Mesenchymal stem cell (in vitro differentiated cells and primary cell): ENCODE measurements around the gene ZBTB38.

ENCODE experiments used
- DNase-seq: peaks from one replicate; pipeline ENCODE4 v3.0.0-alpha.2; 2013
- H2AFZ ChIP-seq: one replicate; pipeline ENCODE4 v1.6.1; 2013; ENCODE audit warnings: low read depth, mild to moderate bottlenecking, control low read depth, inconsistent platforms, low read length, moderate library complexity
- H2AK5ac ChIP-seq: 2 replicates; pipeline ENCODE4 v1.6.1; 2013; ENCODE audit warnings: low read length, moderate library complexity, mild to moderate bottlenecking, inconsistent platforms; ENCODE audit not compliant: severe bottlenecking
- H2BK120ac ChIP-seq: one replicate; pipeline ENCODE4 v1.6.1; 2013; ENCODE audit warnings: low read depth, mild to moderate bottlenecking, inconsistent platforms, low read length, moderate library complexity
- H2BK12ac ChIP-seq, 2 experiments: one replicate each; pipeline ENCODE4 v1.6.1; 2013; ENCODE audit warnings: inconsistent platforms in 2 of 2, low read length in 2 of 2, mild to moderate bottlenecking in 2 of 2, moderate library complexity in 2 of 2, control low read depth in 1 of 2
- H2BK15ac ChIP-seq: one replicate; pipeline ENCODE4 v1.6.1; 2013; ENCODE audit warnings: mild to moderate bottlenecking, low read depth, inconsistent platforms; ENCODE audit not compliant: poor library complexity, severe bottlenecking
- H2BK5ac ChIP-seq: 2 replicates; pipeline ENCODE4 v1.6.1; 2013; ENCODE audit warnings: low read depth, mild to moderate bottlenecking, low read length, control low read depth, inconsistent platforms; ENCODE audit not compliant: poor library complexity, severe bottlenecking
- H3K14ac ChIP-seq, 2 experiments: one replicate each; pipeline ENCODE4 v1.6.1; 2013; ENCODE audit warnings: inconsistent platforms in 2 of 2, low read length in 2 of 2, control low read depth in 1 of 2, mild to moderate bottlenecking in 1 of 2, moderate library complexity in 1 of 2
- H3K18ac ChIP-seq, 2 experiments: one replicate each; pipeline ENCODE4 v1.6.1; 2013; ENCODE audit warnings: inconsistent platforms in 2 of 2, low read length in 2 of 2, control low read depth in 1 of 2, low read depth in 1 of 2, mild to moderate bottlenecking in 1 of 2
- H3K23ac ChIP-seq, 2 experiments: one replicate each; pipeline ENCODE4 v1.6.1; 2013; ENCODE audit warnings: inconsistent platforms in 2 of 2, low read length in 2 of 2, mild to moderate bottlenecking in 2 of 2, moderate library complexity in 2 of 2, control low read depth in 1 of 2
- H3K27ac ChIP-seq: 2 replicates; pipeline ENCODE4 v1.5.1; 2013; ENCODE audit warnings: mild to moderate bottlenecking, moderate library complexity, low read length, control low read depth, inconsistent platforms; ENCODE audit not compliant: poor library complexity, severe bottlenecking
- H3K27me3 ChIP-seq, 2 experiments: 2 replicates each; pipeline versions ENCODE4 v1.6.1 to v1.7.0; 2013; ENCODE audit warnings: low read length in 2 of 2, mild to moderate bottlenecking in 2 of 2, moderate library complexity in 2 of 2, control low read depth in 1 of 2, inconsistent platforms in 1 of 2; ENCODE audit not compliant: control insufficient read depth in 1 of 2, insufficient read depth in 1 of 2
- H3K36me3 ChIP-seq, 2 experiments: 2 replicates each; pipeline versions ENCODE4 v1.6.1 to v1.7.0; 2013; ENCODE audit warnings: low read length in 2 of 2, control low read depth in 1 of 2, inconsistent platforms in 1 of 2, low read depth in 1 of 2, mild to moderate bottlenecking in 1 of 2; ENCODE audit not compliant: insufficient read depth in 2 of 2, control insufficient read depth in 1 of 2
- H3K4ac ChIP-seq, 2 experiments: one replicate each; pipeline ENCODE4 v1.6.1; 2013; ENCODE audit warnings: inconsistent platforms in 2 of 2, low read length in 2 of 2, mild to moderate bottlenecking in 2 of 2, moderate library complexity in 2 of 2, control low read depth in 1 of 2, low read depth in 1 of 2
- H3K4me1 ChIP-seq: 2 replicates; pipeline ENCODE4 v1.6.1; 2013; ENCODE audit warnings: low read depth, low read length, control low read depth; ENCODE audit not compliant: control insufficient read depth, insufficient read depth
- H3K4me2 ChIP-seq: 2 replicates; pipeline ENCODE4 v1.6.1; 2013; ENCODE audit warnings: low read length, mild to moderate bottlenecking, inconsistent platforms; ENCODE audit not compliant: poor library complexity, severe bottlenecking
- H3K4me3 ChIP-seq, 2 experiments: 2 replicates each; pipeline versions ENCODE4 v1.5.1 to v1.7.0; 2013; ENCODE audit warnings: low read length in 2 of 2, mild to moderate bottlenecking in 2 of 2, control low read depth in 1 of 2, low read depth in 1 of 2; ENCODE audit not compliant: insufficient read depth in 1 of 2
- H3K79me1 ChIP-seq: replicated peaks from 2 replicates; pipeline ENCODE4 v1.6.1; 2013; ENCODE audit warnings: mild to moderate bottlenecking, control low read depth, low read length, inconsistent platforms; ENCODE audit not compliant: poor library complexity, severe bottlenecking
- H3K9ac ChIP-seq: 2 replicates; pipeline ENCODE4 v1.7.0; 2013; ENCODE audit warnings: mild to moderate bottlenecking, low read length, moderate library complexity
- H3K9me3 ChIP-seq: 2 replicates; pipeline ENCODE4 v1.7.0; 2013; ENCODE audit warnings: mild to moderate bottlenecking, low read length; ENCODE audit not compliant: control insufficient read depth
- H4K8ac ChIP-seq: one replicate; pipeline ENCODE4 v1.6.1; 2013; ENCODE audit warnings: inconsistent platforms, mild to moderate bottlenecking, low read length, moderate library complexity
- H4K91ac ChIP-seq: one replicate; pipeline ENCODE4 v1.6.1; 2013; ENCODE audit warnings: mild to moderate bottlenecking, low read length, inconsistent platforms
- WGBS: methylation state at CpG from one replicate; pipeline ENCODE4 v1.1.7; 2013; ENCODE audit warnings: mixed read lengths; 5-methylcytosine and 5-hydroxymethylcytosine counted together

Gene ZBTB38

GRCh38 chr3:141384575-141384974 lies 16.3 kb downstream of the ZBTB38 start:
- Histone ChIP-seq H3K9me3 (no peaks in the 10 kb centered on the region), H3K4ac (no peak overlapping the region), H3K9ac (peak overlapping the region; percentile 91), H3K14ac (no peak overlapping the region), H3K18ac (no peak overlapping the region), H3K27me3 (no peaks in the 10 kb centered on the region), H3K27ac (no peak overlapping the region), H2AFZ (no peak overlapping the region), H2BK15ac (no peak overlapping the region), H3K4me1 (peaks cover 3% of the 10 kb centered on the region), H3K79me1 (peaks cover 15% of the 10 kb centered on the region), H2BK12ac (peak overlapping the region in 1 of 2 experiments; percentile 2), H4K8ac (no peak overlapping the region), H3K4me3 (peak overlapping the region in 1 of 2 experiments; percentile 75), H2BK5ac (no peak overlapping the region), H3K4me2 (no peak overlapping the region), H3K36me3 (peaks cover 4 to 70% of the 10 kb centered on the region in 2 experiments), H3K23ac (no peak overlapping the region), H2AK5ac (no peak overlapping the region), H2BK120ac (no peak overlapping the region), H4K91ac (no peak overlapping the region)
- no peak for DNase-seq
- WGBS = 91% methylated on average over 5 of the region's 5 CpGs

DNA sequence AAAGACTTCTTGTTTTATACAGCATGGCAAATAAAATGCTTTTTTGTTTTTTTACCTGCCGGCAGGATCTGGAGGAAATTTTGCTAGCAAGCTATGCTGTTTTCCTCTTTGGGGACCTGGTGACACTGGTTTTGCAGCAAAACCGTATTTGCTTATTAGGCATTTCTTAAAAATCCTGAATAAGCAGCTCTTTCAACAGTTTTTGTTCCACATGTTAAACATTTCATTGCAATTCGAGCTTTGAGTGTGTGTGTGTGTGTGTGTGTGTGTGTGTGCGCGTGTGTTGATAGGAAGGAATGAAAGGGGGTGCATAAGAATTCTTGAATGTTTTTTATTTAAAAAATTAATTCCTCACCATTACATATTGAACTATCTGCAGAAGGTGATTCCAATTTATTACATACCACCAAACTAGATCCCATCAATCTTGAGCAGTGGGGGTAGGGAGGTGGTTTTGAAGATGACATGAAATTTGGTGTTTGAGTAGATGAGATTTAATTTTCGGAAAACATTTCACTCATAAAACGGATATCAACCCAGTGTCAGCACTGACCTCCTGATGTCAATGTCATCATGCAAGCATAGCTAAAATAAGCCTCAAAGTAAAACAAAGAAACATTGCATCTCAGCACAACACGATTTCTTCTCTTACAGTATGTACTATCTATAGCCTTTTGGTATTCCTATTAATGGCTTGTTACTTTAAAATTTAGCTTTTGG lies 17.3 kb downstream of the ZBTB38 start:
- Histone ChIP-seq H3K9me3 (no peaks in the 10 kb centered on the region), H4K8ac (no peak overlapping the region), H2AK5ac (no peak overlapping the region), H2BK5ac (no peak overlapping the region), H2BK120ac (no peak overlapping the region), H3K18ac (no peak overlapping the region), H2AFZ (no peak overlapping the region), H3K23ac (no peak overlapping the region), H3K9ac (peak overlapping the region; percentile 91), H3K79me1 (peaks cover 10% of the 10 kb centered on the region), H3K4me2 (no peak overlapping the region), H2BK12ac (no peak overlapping the region), H4K91ac (no peak overlapping the region), H3K27ac (no peak overlapping the region), H2BK15ac (no peak overlapping the region), H3K27me3 (no peaks in the 10 kb centered on the region), H3K36me3 (peaks cover 4 to 63% of the 10 kb centered on the region in 2 experiments), H3K4ac (no peak overlapping the region), H3K4me3 (peak overlapping the region in 1 of 2 experiments; percentile 75), H3K4me1 (peaks cover 3% of the 10 kb centered on the region), H3K14ac (no peak overlapping the region)
- 100% methylated on average over 3 of the region's 8 CpGs for WGBS
- DNase-seq = no peak

GRCh38 chr3:141386126-141386488 lies 17.8 kb downstream of the ZBTB38 start:
- no peak overlapping the region for H3K14ac ChIP-seq
- no peak overlapping the region for H2BK12ac ChIP-seq
- peaks cover 4 to 58% of the 10 kb centered on the region in 2 experiments for H3K36me3 ChIP-seq
- H3K4me3 ChIP-seq = peak overlapping the region in 1 of 2 experiments; percentile 75
- H4K8ac ChIP-seq = no peak overlapping the region
- H3K79me1 ChIP-seq = peaks cover 9% of the 10 kb centered on the region
- peak overlapping the region; percentile 91 for H3K9ac ChIP-seq
- no peak for DNase-seq
- no peak overlapping the region for H2AFZ ChIP-seq
- H3K27ac ChIP-seq = no peak overlapping the region
- WGBS = 100% methylated on average over 4 of the region's 6 CpGs
- no peak overlapping the region for H3K23ac ChIP-seq
- no peaks in the 10 kb centered on the region for H3K27me3 ChIP-seq
- no peak overlapping the region for H2BK5ac ChIP-seq
- H3K4me2 ChIP-seq = no peak overlapping the region
- no peak overlapping the region for H3K18ac ChIP-seq
- peaks cover 3% of the 10 kb centered on the region for H3K4me1 ChIP-seq
- H3K9me3 ChIP-seq = no peaks in the 10 kb centered on the region
- no peak overlapping the region for H2BK15ac ChIP-seq
- no peak overlapping the region for H2AK5ac ChIP-seq
- H3K4ac ChIP-seq = no peak overlapping the region
- H4K91ac ChIP-seq = no peak overlapping the region
- H2BK120ac ChIP-seq = no peak overlapping the region

GRCh38 chr3:141386611-141387111 lies 18.4 kb downstream of the ZBTB38 start:
- 97% methylated on average over 5 of the region's 5 CpGs for WGBS
- peaks cover 4 to 55% of the 10 kb centered on the region in 2 experiments for H3K36me3 ChIP-seq
- H2BK5ac ChIP-seq = no peak overlapping the region
- no peak overlapping the region for H2BK15ac ChIP-seq
- H3K27me3 ChIP-seq = no peaks in the 10 kb centered on the region
- peak overlapping the region; percentile 91 for H3K9ac ChIP-seq
- no peak overlapping the region for H2BK12ac ChIP-seq
- H3K4me3 ChIP-seq = peak overlapping the region in 1 of 2 experiments; percentile 75
- peaks cover 11% of the 10 kb centered on the region for H3K79me1 ChIP-seq
- H3K9me3 ChIP-seq = no peaks in the 10 kb centered on the region
- no peak overlapping the region for H3K27ac ChIP-seq
- H3K18ac ChIP-seq = peak overlapping the region; percentile 1 to 8
- no peak for DNase-seq
- peak overlapping the region; percentile 52 for H4K91ac ChIP-seq
- H3K4me1 ChIP-seq = peaks cover 3% of the 10 kb centered on the region
- peak overlapping the region; percentile 16 for H4K8ac ChIP-seq
- no peak overlapping the region for H3K23ac ChIP-seq
- H2BK120ac ChIP-seq = no peak overlapping the region
- H3K14ac ChIP-seq = no peak overlapping the region
- H3K4ac ChIP-seq = no peak overlapping the region
- no peak overlapping the region for H3K4me2 ChIP-seq
- H2AK5ac ChIP-seq = no peak overlapping the region
- H2AFZ ChIP-seq = no peak overlapping the region
